NCI-H526 (cell line): Measurements from ENCODE around the gene ASCL2.

Experiments used
- DNase-seq, 2 experiments: peaks; one replicate each; lab custom pipeline; 2025; lab: John Stamatoyannopoulos, UW

Gene ASCL2

GRCh38 chr11:2234963-2235362 is 35.4 kb downstream of the ASCL2 start:
- peak in 1 of 2 experiments; percentile 54 for DNase-seq

DNA sequence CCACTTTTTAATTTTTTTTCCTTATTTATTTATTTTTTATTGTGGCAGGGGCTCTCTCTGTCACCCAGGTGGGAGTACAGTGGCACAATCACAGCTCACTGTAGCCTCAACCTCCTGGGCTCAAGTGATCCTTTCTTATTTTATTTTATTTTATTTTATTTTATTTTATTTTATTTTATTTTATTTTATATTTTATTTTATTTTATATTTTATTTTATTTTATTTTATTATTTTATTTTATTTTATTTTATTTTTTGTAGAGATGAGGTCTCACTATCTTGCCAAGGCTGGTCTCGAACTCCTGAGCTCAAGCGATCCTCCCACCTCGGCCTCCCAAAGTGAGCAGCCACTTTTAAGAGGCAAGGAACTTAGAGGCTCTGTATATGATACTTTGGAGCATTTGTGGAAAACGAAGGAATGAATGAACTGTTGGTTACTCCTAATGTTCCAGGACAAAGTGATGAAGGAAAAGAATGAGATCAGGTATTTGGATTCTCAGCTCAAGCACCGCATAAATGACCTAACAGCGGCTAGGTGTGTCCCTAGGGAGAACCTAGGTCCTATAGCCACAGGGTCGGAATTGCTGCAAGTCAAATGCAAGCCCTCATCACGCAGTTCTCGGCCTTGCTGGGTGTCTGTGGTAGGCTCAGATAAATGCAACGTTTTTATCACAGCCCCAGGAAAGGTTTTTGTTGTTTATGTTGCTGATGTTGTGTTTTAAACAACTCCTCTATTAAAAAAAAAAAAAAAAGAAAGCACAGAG is 36.5 kb downstream of the ASCL2 start:
- DNase-seq: peak in 1 of 2 experiments; percentile 42

- DNase-seq: no peak
Observed at GRCh38 chr11:2229713-2230297, 40.6 kb downstream of the ASCL2 start.

DNA sequence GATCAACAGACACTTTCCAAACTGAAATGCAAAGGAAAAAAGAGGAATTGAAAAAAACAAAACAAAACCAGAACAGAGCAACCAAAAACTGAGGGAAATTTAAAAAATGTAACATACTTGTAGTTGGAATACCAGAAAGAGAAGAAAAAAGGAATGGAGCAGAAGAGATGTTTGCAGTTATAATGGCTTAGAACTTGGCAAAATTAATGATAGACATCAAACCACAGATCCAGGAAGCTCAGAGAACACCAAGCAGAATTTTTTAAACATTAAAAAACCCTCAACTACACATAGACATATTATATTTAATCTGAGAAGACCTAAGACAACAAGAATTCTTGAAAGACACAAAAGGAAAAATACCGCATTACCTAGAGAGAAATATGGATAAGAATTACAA is 46.1 kb downstream of the ASCL2 start:
- no peak for DNase-seq

DNA sequence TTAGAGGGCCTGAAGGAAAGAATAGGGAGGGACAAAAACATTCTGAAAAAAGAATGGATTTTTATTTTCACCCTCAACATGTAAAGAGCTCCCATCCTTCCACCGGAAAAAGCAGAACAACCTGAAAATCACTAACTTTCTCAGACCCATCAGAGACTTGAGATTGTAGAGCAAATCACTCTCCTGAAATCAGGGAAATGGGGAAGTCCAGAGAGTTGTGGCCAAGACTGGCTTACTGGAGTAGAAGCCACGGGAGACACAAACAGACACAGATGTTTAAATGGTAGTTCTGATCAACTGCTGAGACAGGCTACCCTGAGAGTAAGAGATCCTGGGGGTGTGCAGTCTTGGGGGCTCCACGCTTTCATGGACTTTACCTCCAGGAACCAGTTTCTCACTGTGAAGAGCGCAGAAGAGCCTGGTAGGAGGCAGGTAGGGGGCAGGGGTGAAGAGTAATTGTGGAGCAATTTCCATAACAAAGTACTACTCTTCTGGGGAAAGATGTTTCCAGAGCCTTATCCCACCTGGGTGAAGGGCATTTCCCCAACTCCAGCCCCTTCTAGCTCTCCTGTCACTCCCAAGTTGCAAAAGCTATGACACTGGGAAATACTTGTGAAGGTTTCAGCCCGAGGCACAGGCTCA is 47.1 kb downstream of the ASCL2 start:
- DNase-seq: no peak

DNA sequence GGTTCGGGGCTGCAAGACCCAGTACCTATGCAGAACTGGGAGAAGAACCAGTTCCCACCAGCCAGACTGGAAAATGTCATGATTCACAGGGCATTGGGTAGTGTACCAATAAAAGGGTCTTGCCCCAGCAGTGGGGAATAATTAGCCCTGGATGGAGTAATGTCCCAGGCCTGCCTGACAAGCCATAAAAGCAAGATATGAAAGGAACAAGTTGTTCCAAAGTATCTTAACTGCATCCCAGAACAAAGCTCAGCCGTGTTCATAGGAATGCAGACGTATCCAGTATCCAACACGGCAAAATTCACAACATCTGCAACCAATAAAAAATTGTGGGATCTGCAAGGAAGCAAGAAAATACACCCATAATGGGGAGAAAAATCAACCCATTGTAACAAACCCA is 47.9 kb downstream of the ASCL2 start:
- DNase-seq: no peak

GRCh38 chr11:2221591-2221990 is 48.8 kb downstream of the ASCL2 start:
- DNase-seq: no peak

GRCh38 chr11:2221024-2221423 is 49.4 kb downstream of the ASCL2 start:
- DNase-seq: no peak

DNA sequence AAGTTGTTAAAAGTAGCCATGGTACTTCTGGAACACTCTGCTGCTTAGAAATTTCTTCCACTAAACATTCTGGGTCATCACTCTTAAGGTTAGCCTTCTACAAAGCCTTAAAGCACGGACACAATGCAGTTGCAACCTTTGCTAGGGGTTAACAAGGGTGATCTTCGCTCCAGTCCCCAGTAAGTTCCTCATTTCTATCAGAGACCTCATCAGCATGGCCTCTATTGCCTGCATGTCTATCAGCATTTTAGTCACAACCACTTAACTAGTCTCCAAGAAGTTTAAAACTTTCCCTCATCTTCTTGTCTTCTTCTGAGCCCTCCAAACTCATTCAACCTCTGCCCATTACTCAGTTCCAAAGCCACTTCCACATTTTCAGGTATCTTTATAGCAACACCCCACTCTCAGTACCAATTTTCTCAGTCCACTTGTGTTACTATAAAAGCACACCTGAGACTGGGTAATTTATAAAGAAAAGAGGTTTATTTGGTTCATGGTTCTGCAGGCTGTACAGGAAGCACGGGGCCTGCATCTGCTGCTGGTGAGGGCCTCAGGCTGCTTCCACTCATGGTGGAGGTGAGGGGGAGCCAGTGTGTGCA is 50.1 kb downstream of the ASCL2 start:
- DNase-seq: no peak

GRCh38 chr11:2219318-2220017 is 50.9 kb downstream of the ASCL2 start:
- no peak for DNase-seq
